Nephron (organoid): ENCODE data around the gene RFX6.

ENCODE experiments used
- H3K27ac Mint-ChIP-seq, 3 experiments: 2 replicates each; pipeline ENCODE4 v1.8.0; 2020; ENCODE audit warnings: mixed read lengths in 3 of 3, mild to moderate bottlenecking in 2 of 3, moderate library complexity in 1 of 3
- H3K27me3 Mint-ChIP-seq: 2 replicates; pipeline ENCODE4 v1.8.0; 2021; ENCODE audit warnings: low read depth, mild to moderate bottlenecking, moderate library complexity, mixed read lengths
- H3K36me3 Mint-ChIP-seq: 2 replicates; pipeline ENCODE4 v1.8.0; 2020; ENCODE audit warnings: low read depth, mixed read lengths
- H3K4me1 Mint-ChIP-seq: 2 replicates; pipeline ENCODE4 v1.8.0; 2020; ENCODE audit warnings: mixed read lengths
- H3K4me3 Mint-ChIP-seq, 3 experiments: 2 replicates each; pipeline ENCODE4 v1.8.0; 2020; ENCODE audit warnings: mild to moderate bottlenecking in 3 of 3, mixed read lengths in 3 of 3, moderate library complexity in 2 of 3
- H3K9me3 Mint-ChIP-seq: 2 replicates; pipeline ENCODE4 v1.8.0; 2020; ENCODE audit warnings: mixed read lengths
- TF ChIP-seq, protein P1 (sequence below), 3 experiments: fragments of 200-600 bp; sonication (generic); IDR thresholded peaks; one replicate each; pipeline ENCODE4 v1.5.0; 2021; ENCODE audit warnings: antibody characterized with exemption in 3 of 3; ENCODE audit not compliant: unreplicated experiment in 3 of 3

RFX6 gene

GRCh38 chr6:116969211-116969863 is 92.3 kb downstream of the RFX6 start:
- Mint-ChIP-seq H3K9me3 (no peaks in the 10 kb centered on the region), H3K4me3 (no peak overlapping the region), H3K27me3 (peaks cover 6% of the 10 kb centered on the region), H3K36me3 (no peaks in the 10 kb centered on the region), H3K27ac (no peak overlapping the region), H3K4me1 (peaks cover 8% of the 10 kb centered on the region)
- TF ChIP-seq, protein P1, sequence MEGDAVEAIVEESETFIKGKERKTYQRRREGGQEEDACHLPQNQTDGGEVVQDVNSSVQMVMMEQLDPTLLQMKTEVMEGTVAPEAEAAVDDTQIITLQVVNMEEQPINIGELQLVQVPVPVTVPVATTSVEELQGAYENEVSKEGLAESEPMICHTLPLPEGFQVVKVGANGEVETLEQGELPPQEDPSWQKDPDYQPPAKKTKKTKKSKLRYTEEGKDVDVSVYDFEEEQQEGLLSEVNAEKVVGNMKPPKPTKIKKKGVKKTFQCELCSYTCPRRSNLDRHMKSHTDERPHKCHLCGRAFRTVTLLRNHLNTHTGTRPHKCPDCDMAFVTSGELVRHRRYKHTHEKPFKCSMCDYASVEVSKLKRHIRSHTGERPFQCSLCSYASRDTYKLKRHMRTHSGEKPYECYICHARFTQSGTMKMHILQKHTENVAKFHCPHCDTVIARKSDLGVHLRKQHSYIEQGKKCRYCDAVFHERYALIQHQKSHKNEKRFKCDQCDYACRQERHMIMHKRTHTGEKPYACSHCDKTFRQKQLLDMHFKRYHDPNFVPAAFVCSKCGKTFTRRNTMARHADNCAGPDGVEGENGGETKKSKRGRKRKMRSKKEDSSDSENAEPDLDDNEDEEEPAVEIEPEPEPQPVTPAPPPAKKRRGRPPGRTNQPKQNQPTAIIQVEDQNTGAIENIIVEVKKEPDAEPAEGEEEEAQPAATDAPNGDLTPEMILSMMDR (IDR thresholded peaks at IDR 0.05; ENCODE audit: unreplicated experiment in 3 of 3) = peak; percentile 71 to 86 (median 75)

DNA sequence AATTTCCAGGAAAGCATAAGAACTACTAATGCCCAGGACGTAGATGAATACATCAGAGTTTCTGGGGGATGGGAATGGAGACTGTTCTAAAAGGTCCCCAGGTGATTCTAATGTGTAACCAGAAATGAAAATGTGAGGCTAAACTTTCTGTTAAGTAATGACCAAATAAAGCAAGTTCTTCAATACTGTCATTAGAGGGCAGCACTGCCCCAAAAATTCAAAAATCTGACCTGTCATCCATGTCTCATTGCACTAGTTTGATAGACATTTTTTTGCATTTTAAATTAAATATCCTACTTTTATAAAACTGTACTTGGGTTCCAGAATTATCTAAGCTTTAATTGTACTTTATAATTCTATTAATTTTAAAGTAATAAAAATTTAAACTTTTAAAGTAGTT is 94.9 kb downstream of the RFX6 start:
- Mint-ChIP-seq H3K36me3 (no peaks in the 10 kb centered on the region), H3K27me3 (peaks cover 6% of the 10 kb centered on the region), H3K27ac (no peak overlapping the region), H3K4me3 (no peak overlapping the region), H3K9me3 (no peaks in the 10 kb centered on the region), H3K4me1 (peaks cover 12% of the 10 kb centered on the region)
- TF ChIP-seq, protein P1 (IDR thresholded peaks at IDR 0.05; ENCODE audit: unreplicated experiment in 3 of 3) = peak; percentile 63 to 80 (median 69)

DNA sequence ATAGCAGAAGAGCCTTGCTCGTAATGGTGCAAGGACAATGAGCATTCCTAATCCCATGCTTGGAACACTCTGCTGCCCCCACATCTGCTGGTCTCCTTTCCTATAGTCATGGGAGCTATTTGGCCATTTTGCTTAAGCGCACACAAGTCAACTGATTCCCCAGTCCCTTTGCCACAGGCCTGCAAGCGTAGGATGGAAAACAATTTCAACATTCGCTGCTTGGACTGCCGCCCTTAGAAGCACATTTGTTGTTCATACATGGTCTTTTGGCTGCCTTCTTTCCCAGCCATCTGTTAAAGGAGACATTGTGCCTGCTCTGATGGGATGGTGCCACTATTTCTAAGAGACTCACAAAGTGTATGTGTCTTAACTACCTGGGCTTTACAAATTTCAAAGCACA is 96.9 kb downstream of the RFX6 start:
- no peaks in the 10 kb centered on the region for H3K36me3 Mint-ChIP-seq
- peaks cover 12% of the 10 kb centered on the region for H3K4me1 Mint-ChIP-seq
- no peak overlapping the region for H3K4me3 Mint-ChIP-seq
- TF ChIP-seq, protein P1 (IDR thresholded peaks at IDR 0.05; ENCODE audit: unreplicated experiment in 3 of 3) = no peak
- no peak overlapping the region for H3K27ac Mint-ChIP-seq
- no peaks in the 10 kb centered on the region for H3K27me3 Mint-ChIP-seq
- H3K9me3 Mint-ChIP-seq = no peaks in the 10 kb centered on the region

GRCh38 chr6:116974526-116975316 is 97.7 kb downstream of the RFX6 start:
- Mint-ChIP-seq H3K27me3 (no peaks in the 10 kb centered on the region), H3K9me3 (no peaks in the 10 kb centered on the region), H3K4me3 (no peak overlapping the region), H3K36me3 (no peaks in the 10 kb centered on the region), H3K27ac (no peak overlapping the region), H3K4me1 (peaks cover 12% of the 10 kb centered on the region)
- TF ChIP-seq, protein P1 (IDR thresholded peaks at IDR 0.05; ENCODE audit: unreplicated experiment in 3 of 3) = no peak

DNA sequence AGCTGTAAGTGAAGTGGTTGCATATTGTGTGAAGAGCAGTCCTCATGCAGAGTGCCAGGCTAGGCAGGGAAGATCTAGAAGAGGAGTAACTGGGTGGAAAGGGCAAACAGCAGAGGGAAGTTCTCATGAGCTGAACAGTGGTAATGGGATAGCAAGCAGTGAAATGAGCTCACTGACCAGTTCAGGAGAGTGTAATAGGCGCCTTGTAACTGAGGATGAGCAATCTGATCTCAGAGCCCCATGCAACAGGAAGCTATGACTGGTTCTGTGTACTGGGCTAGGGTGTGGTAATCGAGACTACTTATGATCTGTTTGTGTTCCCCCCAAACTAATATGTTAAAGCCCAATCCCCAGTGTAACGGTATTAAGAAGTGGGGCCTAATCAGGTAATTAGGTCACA is 98.6 kb downstream of the RFX6 start:
- Mint-ChIP-seq H3K27ac (no peak overlapping the region), H3K4me3 (no peak overlapping the region), H3K36me3 (no peaks in the 10 kb centered on the region), H3K4me1 (peaks cover 12% of the 10 kb centered on the region), H3K9me3 (no peaks in the 10 kb centered on the region), H3K27me3 (no peaks in the 10 kb centered on the region)
- TF ChIP-seq, protein P1 (IDR thresholded peaks at IDR 0.05; ENCODE audit: unreplicated experiment in 3 of 3) = no peak
